SK-N-MC (cell line): ENCODE measurements around the gene FARS2.

Source experiments
- EZH2 ChIP-seq: fragments of 200-600 bp; sonication (generic); IDR thresholded peaks from one replicate; pipeline ENCODE4 v1.6.1; 2017; ENCODE audit warnings: antibody characterized with exemption
- POLR2AphosphoS5 ChIP-seq: IDR thresholded peaks from 2 replicates; pipeline ENCODE4 v1.6.1; 2012; ENCODE audit warnings: mild to moderate bottlenecking, low read depth, low read length, borderline replicate concordance

DNA sequence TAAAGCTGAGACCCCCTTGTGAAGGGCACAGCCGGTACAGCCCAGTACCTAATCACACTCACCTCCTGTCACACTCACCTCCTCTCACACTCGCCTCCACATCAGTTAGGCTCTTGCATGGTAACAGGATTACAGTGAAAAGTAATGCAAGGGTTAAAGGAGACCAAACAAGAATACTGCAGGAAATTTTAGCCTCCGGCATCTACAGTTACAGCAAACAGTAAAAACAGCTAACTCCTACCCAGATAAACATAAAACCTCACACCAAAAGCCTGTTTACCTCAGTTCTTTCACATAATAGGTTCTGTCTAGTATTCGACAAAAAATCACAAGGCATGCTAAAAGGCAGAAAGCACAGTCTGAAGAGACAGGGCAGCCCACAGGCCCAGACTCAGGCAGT, 55.6 kb downstream of the FARS2 start:
- no peak for TF ChIP-seq POLR2AphosphoS5
- no peak for TF ChIP-seq EZH2
